HG02870 (cell line): Measurements from ENCODE around the gene TGM5.
"Not testable (repeated sequence)": the region's sequence is repeated elsewhere in the genome, so short reads cannot be mapped to it uniquely, and the experiment has no call there.

ENCODE experiments used
- ATAC-seq: cut with Tn5 transposase; IDR thresholded peaks from one replicate; pipeline ENCODE4 v1.9.1; 2021; ENCODE audit warnings: mild to moderate bottlenecking, moderate library complexity; ENCODE audit not compliant: unreplicated experiment

TGM5 gene

DNA sequence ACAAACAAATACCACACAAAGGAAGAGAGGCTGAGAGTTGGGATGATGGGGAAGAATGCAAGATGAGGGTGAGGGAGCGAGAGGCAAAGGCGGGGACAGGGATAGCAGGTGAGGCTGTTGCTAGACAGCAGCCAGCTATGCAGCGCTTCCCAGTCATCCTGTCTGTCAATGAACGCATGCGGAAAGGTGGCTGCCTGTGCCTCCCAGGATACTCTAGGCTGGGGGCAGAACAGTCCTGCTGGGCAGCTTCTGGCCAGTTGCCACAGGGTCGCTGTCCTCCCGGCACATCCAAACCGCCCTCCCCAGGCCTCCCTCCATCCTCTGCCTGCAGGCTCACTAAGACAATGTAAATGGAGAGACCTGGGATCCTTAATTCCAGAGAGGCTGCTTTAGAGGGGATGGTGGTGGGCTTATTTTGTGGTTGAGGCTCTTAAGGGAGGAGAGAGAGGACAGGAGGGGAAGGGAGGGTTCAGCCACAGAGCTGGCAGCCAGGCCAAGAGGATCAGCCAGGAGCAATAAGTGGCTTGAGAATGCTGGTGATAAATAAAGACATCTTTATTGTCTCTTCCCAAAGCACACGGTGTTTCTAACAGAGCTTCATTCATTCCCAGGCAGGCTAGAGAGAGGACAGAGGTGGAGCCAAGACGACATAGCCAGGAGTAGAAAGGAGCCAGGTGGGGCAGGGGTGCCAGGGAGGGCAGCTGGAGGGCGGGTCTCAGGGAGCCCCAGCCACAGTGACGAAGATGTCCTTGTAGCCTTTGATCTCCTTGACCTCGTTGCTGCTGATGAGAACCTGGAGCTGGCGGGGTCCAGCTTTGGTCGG lies 9.2 kb upstream of the TGM5 start:
- ATAC-seq, result no peak

DNA sequence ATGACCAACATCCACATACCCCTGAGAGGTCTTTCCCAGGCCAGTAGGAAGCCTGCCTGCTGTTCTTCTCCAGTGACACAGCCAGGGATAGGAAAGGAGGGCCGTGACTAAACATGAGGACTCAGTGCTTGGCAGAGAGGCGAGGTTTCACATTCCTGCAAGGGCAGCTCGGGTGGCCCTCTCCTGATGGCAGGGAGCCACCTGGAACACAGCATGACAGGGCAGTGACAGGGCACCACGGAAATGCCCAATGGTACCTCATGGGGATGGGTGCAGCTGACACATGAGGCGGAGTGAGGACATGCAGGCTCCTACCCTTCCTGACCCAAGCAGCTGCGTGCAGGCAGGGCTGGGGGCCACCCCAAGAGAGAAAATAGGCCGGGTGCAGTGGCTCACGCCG lies 7.4 kb upstream of the TGM5 start:
- no peak for ATAC-seq

DNA sequence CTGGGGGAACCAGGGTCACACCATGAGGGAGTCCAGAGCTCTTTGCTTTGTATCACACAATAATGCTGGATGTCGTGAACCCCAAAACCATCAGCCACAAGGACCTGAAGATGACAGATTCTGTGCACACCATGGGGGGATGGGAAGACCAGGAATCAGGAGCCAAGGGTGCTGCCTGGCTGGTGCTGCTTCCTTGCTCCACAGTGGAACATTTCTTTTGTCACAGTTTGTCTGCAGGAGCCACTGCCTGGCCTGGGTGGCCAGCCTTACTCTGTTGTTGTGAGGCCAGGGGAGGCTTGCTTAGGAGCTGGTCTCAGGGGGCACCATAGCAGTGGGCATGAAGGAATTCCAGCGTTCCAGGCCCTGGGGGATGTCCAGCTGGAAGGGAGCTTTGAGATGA lies 6.5 kb upstream of the TGM5 start:
- no peak for ATAC-seq

DNA sequence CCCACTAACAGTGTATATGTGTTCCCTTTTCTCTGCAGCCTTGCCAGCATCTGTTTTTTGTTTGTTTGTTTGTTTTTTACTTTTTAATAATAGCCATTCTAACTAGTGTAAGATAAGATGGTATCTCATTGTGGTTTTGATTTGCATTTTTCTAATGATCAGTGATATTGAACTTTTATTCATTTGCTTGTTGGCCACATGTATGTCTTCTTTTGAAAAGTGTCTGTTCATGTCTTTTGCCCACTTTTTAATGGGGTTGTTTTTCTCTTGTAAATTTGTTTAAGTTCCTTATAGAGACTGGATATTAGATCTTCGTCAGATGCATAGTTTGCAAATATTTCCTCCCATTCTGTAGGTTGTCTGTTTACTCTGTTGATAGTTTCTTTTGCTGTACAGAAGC lies 5.2 kb upstream of the TGM5 start:
- not testable (repeated sequence) for ATAC-seq

DNA sequence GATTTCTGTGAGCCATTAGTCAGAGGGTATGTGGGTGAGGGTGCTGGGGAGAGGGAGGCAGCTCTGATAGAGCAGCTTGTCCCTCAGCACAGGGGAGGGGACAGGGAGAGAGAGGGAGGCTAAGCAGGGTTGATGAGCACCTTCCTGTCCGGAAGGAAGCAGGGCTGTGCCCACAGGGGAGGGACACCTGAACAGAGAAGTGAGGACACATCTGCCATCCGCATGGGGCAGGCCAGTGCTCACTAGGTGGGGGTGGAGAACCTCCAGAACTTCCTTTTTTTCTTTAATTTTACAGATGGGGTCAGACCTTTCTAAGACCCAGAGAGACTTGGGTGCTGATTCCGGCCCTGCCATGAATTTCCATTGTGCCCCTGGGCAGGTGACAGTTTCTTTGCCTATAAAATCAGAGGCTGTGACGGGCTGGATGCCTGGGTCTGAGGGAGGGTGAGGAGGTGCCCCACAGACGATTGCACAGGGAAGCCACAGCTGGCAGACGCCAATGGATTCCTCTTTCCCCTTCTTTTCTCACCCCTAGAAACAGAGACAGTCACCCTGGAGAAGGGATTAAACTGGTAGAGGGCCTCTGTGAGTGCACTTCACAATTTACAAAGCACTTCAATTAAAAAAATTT lies 4.1 kb upstream of the TGM5 start:
- ATAC-seq, result no peak

DNA sequence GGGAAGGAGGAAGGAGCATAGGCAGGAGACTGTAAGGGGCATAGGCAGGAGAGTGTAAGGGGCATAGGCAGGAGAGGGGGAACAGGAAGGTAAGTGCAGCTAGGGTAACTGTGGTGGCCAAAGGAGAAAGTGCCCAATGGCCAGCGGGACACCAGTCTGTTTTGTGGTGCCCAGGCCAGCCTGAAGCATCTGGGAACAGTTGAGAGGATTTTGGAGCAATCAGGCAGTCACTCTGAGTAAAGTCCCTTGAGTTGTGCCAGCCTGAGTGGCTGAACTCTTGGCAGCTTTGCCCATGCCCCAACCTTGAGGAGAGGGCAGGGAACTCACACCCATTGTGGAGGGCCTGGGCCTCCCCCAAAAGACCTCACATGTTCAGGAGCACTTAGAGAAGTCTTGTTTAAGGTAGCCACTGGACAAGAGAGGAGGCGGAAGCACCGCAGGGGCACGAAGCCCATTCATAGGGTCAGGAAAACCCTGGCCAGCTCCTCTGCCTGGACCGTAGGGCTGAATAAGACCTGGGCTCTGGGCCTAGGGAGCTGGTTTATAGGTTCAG lies 3.5 kb upstream of the TGM5 start:
- ATAC-seq, result no peak

DNA sequence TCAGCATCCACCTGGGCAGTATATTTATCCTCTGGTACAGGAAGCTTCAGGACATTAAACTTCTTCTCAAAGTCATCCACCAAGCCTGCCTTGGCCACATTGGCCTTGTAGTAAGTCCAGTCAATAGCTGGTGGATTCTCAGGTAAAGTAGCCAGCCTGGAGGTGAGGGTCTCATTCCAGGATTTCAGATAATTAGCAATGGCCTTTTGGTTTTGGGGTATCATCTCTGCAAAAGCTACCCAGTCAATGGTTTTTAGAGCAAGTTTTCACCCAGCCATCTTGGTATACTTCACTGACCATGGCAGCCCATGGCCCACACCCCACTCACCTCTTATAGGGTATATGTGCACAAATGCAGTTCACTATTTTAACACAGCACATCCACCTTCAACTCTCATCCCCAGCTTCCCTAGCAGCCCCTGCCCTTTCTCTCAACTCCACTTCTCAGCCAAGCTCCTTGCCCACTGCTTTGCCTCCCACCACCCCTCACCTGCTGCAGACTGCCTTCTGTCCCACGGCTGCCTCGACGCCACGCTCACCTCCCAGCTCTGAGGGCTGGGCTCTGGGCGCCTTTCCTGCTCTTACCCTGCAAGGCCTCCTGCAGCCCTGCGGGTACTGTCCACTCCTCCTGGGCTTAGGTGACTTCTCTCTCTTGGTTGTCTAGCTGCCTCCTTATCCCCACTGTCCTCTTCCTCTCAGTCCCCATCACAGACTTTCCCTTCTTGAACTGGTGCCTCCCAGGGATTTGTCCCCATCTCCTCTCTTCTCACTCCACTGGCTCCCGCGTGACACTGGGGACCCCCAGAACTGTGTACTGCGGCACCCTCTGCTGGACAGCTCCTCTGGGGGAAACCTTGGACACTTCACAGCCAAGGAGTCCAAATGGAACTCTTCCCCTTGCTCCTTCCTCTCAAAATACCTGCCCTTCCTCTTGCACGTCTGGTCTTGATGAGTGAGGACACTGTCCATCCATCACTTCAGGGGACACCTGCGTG lies 1.7 kb upstream of the TGM5 start:
- ATAC-seq, result no peak

DNA sequence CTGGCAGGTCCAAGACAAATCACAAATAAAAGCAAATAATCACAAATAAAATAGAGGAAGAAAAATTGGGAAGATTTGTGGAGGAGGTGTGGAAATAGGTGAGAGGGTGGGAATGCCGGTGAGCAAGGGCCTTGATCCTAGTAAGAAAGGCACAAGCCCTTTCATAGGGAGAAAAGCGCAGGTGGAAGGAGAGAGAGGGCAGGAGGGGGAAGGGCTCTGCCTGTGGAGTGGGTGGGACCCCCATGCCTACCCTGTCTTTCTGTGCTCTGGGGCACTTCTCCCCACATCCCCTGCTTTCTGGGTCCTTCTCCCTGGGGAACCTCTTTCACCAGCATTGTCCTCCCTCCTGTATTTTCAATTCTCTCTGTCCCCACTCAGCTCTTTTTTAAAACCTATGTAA lies 711 bp upstream of the TGM5 start:
- ATAC-seq, result no peak

DNA sequence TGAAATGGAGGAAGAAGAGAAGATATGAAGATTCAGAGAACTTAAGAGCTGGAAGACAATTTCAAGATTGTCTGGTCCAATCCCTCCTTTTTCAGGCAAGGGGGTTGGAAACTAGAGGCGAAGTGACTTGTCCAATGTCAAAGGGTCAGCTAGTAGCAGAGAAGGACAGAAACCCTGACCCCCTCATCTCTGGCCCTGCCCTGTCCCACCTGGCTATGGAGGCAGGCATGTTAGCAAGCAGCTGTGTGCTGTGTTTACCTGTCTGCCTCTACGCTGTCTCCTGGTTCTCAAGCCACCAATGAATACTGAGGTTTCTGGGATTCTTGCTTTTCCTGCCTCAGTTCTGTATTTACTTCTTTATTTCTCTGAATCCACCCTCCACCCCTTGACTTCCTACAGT lies 342 bp downstream of the TGM5 start:
- no peak for ATAC-seq

DNA sequence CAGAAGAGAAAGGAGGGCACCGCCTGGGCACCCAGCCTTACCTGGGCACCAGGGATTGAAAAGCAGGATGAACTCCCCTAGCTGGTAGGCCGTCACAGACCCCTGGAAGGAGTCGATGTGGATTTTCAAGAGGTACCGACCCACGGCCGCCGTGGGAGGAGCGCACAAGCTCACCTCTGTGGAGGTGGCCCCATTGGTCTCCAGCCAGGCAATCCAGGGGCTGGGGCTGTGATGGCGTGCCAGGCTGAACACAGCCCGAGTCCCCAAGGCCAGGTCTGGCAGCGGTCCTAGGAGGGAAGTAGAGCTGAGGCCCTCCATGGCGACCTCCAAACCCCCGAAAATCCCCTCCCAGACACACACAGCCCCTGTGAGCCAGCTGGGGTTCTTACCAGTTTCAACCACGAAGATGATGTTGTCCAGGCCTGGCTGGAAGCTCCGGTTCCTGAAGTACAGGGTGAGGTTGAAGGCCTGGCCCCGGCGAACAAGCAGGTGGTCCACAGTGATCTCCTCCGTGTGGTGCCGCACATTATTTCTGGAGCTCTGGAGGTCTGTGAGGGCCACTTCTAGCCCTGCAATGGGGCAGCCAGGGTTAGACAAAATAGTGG lies 6.6 kb downstream of the TGM5 start:
- ATAC-seq, result no peak

DNA sequence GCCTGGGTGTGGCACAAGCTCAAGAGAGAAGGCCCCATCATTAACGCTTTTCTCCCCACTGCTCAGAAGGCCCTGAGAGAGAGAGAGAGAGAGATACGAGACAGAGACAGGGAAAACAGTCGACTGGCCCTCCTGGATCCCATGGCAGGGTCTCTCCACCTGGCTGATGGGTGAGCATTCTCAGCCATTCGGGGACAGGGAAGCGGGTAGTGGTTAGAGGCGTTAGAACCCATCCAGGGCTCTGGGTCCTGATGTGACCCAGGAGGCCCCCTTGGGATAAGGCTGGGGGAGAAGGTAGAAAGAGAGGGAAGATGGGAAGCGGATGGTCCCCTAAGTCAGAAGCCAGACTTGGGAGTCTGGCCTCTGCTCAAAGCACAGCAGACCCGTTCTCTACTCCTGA lies 7.9 kb downstream of the TGM5 start:
- ATAC-seq, result no peak

DNA sequence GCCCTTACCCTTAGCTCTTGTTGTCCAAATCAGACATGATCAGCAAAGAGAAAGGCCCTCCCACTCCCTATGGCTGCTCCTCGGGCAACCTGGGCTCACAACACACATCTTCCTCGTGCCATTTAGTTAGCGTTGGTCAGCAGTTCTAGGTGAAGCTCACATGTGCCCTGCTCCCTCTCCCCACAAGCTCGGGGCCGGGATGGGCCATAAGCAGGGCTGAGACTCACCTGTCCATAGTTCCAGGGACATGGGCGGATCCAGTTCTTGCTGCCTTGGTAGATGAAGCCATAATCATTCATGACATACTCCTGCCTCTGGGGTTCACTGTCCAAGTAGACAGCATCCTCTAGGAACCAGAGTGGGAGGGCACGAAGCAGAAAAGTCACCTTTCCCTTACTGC lies 10.4 kb downstream of the TGM5 start:
- ATAC-seq, result no peak

DNA sequence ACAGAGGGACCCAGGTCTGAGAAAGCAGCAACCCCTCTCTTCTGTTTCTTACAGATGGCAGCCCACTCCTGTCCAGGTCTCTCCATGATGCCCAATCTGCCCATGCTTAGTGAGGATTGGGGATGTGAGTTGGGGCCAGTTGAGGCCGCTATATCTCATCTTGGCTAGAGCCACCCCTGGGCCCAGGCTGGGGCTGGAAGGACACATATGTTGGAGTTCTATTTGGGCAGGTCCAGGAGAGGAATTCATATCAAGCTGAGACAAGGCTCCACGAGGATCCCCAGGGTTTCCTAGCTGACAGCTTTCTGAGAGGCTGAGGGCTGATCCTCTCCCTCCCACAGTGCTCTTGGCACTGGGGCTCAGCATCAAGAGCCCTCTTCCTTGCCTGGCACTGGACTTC lies 11.4 kb downstream of the TGM5 start:
- ATAC-seq, result no peak

DNA sequence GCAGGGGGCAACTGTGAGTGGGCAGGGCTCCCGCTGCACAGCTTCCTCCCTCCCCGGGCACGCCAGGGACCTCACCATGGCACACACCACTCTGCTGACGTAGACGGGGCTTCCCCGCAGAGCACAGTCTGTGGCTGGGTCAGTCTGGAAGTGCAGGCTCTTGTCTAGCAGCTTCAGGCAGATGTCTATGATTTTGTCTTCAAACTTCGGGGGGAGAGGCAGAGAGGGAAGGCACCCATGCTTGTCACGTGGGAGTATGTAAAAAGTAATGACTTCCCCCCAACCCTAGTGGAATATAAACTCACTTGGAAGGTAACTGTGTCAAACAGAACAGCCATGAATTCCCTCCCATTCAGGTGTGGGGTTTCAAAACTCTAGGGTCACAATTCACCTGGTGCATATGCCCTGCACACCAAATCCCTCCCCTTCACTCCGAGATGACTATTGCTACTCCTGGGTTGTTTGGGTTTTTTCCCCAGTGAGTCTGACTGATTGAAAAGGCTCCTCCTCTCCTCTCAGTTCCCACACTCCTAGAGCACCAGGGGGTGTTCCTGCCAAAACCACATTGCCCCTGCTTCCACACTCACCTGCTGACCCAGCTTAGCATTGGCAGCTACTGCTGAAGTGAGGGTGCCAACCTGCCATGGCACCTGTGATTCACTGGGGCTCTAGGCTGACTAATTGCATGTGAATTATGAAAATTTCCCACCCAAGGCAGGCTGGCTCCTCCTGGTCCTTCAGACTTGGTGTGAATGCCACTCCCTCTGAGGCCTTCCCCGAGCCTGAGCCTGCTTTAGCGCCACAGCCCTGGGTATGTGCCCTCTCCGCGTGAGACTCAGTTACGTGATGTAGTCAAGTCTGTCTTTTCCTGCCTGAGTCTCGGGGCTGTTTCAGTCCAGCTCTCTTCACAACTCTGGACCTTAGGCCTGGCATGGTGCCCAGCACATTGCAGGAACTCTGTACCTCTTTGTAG lies 13.0 kb downstream of the TGM5 start:
- peak; percentile 47 for ATAC-seq

DNA sequence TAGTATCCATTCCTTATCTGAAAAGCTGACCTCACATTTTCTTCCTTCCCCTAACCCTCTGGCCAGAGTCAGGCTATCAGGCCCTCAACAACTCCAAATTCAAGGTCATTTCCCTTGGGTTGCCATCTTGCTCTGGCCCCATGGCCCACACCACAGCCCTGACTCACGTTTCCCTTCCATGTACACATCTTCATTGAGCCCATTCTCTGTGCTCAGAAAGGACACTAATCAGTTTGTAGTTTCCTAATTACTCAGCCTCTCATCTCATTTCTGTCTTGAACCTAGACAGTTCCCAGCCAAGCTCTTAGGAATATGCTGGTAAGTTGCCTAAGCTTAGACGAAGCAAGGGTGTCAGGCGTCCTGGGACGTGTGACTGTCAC lies 14.9 kb downstream of the TGM5 start:
- no peak for ATAC-seq

DNA sequence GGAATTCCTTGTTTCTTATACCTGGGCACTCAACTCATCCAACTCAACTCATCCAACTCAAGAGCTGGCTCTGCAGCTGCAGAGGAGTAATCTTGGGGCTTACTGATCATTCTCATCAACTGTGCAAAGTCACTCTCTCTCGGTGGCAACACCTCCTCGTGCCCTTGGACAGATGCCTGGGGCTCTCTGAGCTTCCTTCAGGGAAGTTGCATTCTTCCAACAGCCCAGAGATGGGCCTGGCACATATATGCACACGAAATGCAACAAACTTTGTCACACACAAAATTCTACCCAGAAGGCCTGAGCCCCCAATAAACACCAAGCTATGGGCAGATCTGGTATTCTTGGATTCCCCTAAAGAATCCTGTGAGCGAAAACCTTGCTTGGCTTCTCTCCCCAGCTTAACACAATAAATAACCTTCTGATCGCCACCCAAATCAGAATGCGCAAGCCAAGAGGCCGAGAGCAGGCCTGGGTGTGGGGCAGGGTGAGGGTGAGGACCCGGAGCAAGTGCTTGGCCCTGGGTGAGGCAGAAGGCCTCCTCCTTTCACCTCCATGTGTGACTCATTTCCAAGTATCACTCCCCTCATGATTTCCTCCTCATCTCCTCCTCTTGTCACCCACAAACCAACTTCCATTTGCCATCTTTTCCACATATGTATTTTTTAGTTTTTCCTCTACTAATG lies 15.4 kb downstream of the TGM5 start:
- no peak for ATAC-seq

DNA sequence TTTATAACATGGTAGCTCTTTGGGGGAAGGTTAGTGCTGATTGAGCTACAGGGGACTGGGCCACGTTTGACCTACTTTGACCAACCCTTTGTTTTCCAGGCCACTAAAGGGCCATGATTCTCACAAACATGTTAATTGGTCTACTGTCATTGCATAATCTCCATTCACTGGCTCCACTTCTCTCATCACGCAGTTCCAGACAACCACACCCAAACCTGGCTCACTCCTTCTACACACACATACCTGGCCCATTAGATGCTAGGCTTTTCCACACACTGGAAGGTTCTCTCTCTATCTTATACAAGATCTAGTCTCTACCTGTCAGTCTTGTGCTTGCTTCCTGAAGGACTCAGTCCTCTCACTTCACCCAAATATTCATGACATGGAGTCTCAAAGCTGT lies 15.9 kb downstream of the TGM5 start:
- no peak for ATAC-seq

DNA sequence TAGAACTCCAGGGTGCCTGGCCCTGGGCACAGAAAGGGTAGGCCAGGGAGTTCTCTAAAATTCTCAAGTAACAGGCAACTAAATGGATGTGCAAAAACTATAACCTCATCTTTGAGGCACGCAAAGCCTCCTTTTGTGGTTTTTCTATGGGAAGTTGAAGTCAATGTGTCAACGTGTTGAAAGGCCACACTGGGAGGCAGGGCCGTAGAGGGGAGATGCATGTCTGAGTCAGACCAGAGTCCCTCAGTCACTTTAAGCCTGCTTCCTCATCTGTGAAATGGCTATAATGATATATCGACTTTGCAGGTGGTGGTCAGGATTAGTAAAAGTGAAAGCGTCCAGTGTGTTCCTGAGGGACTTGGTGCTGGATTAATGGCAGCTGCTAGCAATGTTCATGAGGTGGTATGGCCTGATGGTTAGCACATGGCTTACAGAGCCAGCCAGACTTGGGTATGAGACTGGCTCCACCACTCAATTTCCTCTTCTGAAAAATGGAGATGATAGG lies 17.0 kb downstream of the TGM5 start:
- peak; percentile 46 for ATAC-seq

DNA sequence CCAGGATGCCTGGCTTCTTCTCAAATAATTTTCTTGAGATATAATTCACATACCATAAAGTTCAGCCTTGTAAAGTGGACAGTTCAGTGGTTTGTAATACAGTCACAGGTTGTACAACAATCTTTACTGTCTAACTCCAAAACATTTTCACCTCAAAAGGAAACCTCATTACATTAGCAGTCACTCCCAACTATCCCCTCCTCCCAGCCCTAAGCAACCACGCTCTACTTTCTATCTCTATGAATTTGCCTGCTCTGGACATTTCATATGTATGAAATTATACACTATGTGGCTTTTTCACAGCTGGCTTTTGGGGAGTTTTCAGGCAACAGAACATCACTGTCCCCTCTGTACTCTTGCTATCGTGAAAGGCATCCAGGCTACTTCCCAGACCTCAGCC lies 17.5 kb downstream of the TGM5 start:
- peak; percentile 19 for ATAC-seq
